Liver (tissue), 9 donors: ENCODE measurements around the gene WNT16. TPM values are rescaled to one million over a fixed set of nuclear protein-coding genes. Genes with fewer than 3 reads are reported as not detected.

ENCODE experiments used
- DNase-seq: peaks from one replicate; pipeline ENCODE4 v3.0.0-alpha.2; 2017; ENCODE audit warnings: low spot score
- H3K27ac ChIP-seq, 2 donors: one replicate each; pipeline ENCODE4 v1.7.0; 2013; ENCODE audit warnings: inconsistent platforms in 2 of 2, low read length in 2 of 2, control low read depth in 1 of 2, low read depth in 1 of 2, mild to moderate bottlenecking in 1 of 2
- H3K27me3 ChIP-seq, 4 donors: one replicate each; pipeline versions ENCODE4 v1.6.1 to v1.7.0; 2013; ENCODE audit warnings: low read length in 3 of 4, inconsistent platforms in 1 of 4, mild to moderate bottlenecking in 1 of 4, moderate library complexity in 1 of 4; ENCODE audit not compliant: control insufficient read depth in 4 of 4, insufficient read depth in 4 of 4
- H3K36me3 ChIP-seq, 4 donors: one replicate each; pipeline versions ENCODE4 v1.6.1 to v1.7.0; 2013; ENCODE audit warnings: low read length in 3 of 4, mild to moderate bottlenecking in 3 of 4, low read depth in 1 of 4, moderate library complexity in 1 of 4; ENCODE audit not compliant: control insufficient read depth in 4 of 4, insufficient read depth in 3 of 4
- H3K4me1 ChIP-seq, 4 donors: one replicate each; pipeline versions ENCODE4 v1.6.1 to v1.7.0; 2013; ENCODE audit warnings: low read length in 3 of 4, mild to moderate bottlenecking in 3 of 4, moderate library complexity in 1 of 4; ENCODE audit not compliant: control insufficient read depth in 4 of 4, insufficient read depth in 4 of 4
- H3K4me3 ChIP-seq, 3 donors: one replicate each; pipeline versions ENCODE4 v1.6.1 to v1.7.0; 2013; ENCODE audit warnings: low read length in 3 of 3, control low read depth in 1 of 3, low read depth in 1 of 3, mild to moderate bottlenecking in 1 of 3
- H3K9ac ChIP-seq, 2 donors: one replicate each; pipeline ENCODE4 v1.7.0; 2013; ENCODE audit warnings: low read length in 2 of 2, mild to moderate bottlenecking in 2 of 2, moderate library complexity in 2 of 2, control low read depth in 1 of 2, low read depth in 1 of 2
- H3K9me3 ChIP-seq, 4 donors: one replicate each; pipeline versions ENCODE4 v1.6.1 to v1.7.0; 2013; ENCODE audit warnings: low read length in 3 of 4; ENCODE audit not compliant: control insufficient read depth in 4 of 4
- EGR1 ChIP-seq, 2 donors: IDR thresholded peaks; 2 replicates each; pipeline ENCODE4 v1.6.1; 2016 to 2018; ENCODE audit warnings: antibody characterized with exemption in 2 of 2, low read depth in 2 of 2
- FOXA1 ChIP-seq: IDR thresholded peaks from 2 replicates; pipeline ENCODE4 v1.6.1; 2016; ENCODE audit warnings: antibody characterized with exemption
- FOXA2 ChIP-seq: IDR thresholded peaks from 2 replicates; pipeline ENCODE4 v1.6.1; 2016; ENCODE audit warnings: antibody characterized with exemption
- GABPA ChIP-seq, 2 donors: IDR thresholded peaks in 1 of 2; conservative IDR thresholded peaks in 1 of 2; 2 replicates each; pipeline ENCODE4 v1.6.1; 2016; ENCODE audit warnings: antibody characterized with exemption in 2 of 2, mild to moderate bottlenecking in 1 of 2, moderate library complexity in 1 of 2
- HNF4A ChIP-seq, 2 donors: conservative IDR thresholded peaks; 2 replicates each; pipeline ENCODE4 v1.6.1; 2016; ENCODE audit warnings: antibody characterized with exemption in 2 of 2, mild to moderate bottlenecking in 2 of 2
- HNF4G ChIP-seq: IDR thresholded peaks from 2 replicates; pipeline ENCODE4 v1.6.1; 2016; ENCODE audit warnings: antibody characterized with exemption
- JUND ChIP-seq, 2 donors: IDR thresholded peaks; 2 replicates each; pipeline ENCODE4 v1.6.1; 2016; ENCODE audit warnings: antibody characterized with exemption in 2 of 2
- NR2F2 ChIP-seq: IDR thresholded peaks from 2 replicates; pipeline ENCODE4 v1.6.1; 2016; ENCODE audit warnings: antibody characterized with exemption
- RAD21 ChIP-seq, 2 donors: IDR thresholded peaks; 2 replicates each; pipeline ENCODE4 v1.6.1; 2016; ENCODE audit warnings: antibody characterized with exemption in 2 of 2, mild to moderate bottlenecking in 2 of 2
- RXRA ChIP-seq, 2 donors: IDR thresholded peaks; 2 replicates each; pipeline ENCODE4 v1.6.1; 2017 to 2018; ENCODE audit warnings: antibody characterized with exemption in 2 of 2, mild to moderate bottlenecking in 1 of 2
- SP1 ChIP-seq: IDR thresholded peaks from 2 replicates; pipeline ENCODE4 v1.6.1; 2018; ENCODE audit warnings: antibody characterized with exemption, mild to moderate bottlenecking
- TAF1 ChIP-seq: conservative IDR thresholded peaks from 2 replicates; pipeline ENCODE4 v1.6.1; 2016; ENCODE audit warnings: antibody characterized with exemption, mild to moderate bottlenecking
- YY1 ChIP-seq: IDR thresholded peaks from 2 replicates; pipeline ENCODE4 v1.6.1; 2016; ENCODE audit warnings: antibody characterized with exemption, mild to moderate bottlenecking
- WGBS: extraction: QIAGEN DNeasy Blood & Tissue Kit; methylation state at CpG from one replicate; pipeline ENCODE4 v1.1.7; 2013; 5-methylcytosine and 5-hydroxymethylcytosine counted together
- polyA plus RNA-seq, 2 donors: library from polyadenylated mRNA; stranded (reverse) in 1 of 2; unstranded in 1 of 2; fragments of 200-250 nt in 1 of 2; fragments of >200 nt in 1 of 2; fragmentation: Nextera tagmentation in 1 of 2; extraction: Ambion mirVana in 1 of 2; gene quantifications; one replicate each; pipeline versions ENCODE4 v1.2.1 to v1.2.3, GENCODE V29; 2013 to 2015
- total RNA-seq, 2 donors: library from RNA; depleted of rRNA; stranded (reverse); fragments of >200 nt; gene quantifications; one replicate each; pipeline ENCODE4 v1.2.3, GENCODE V29; 2014
- TF ChIP-seq, protein P1 (sequence below): IDR thresholded peaks from 2 replicates; pipeline ENCODE4 v1.6.1; 2016; ENCODE audit warnings: antibody characterized with exemption, mild to moderate bottlenecking
- TF ChIP-seq, protein P2 (sequence below): IDR thresholded peaks from 2 replicates; pipeline ENCODE4 v1.6.1; 2016; ENCODE audit warnings: antibody characterized with exemption
- TF ChIP-seq, protein P3 (sequence below): fragments of 150-350 bp; IDR thresholded peaks from 2 replicates; pipeline ENCODE4 v1.5.1; 2017; ENCODE audit warnings: improper control_type of control experiment, low read depth, low read length; ENCODE audit not compliant: missing input control
- TF ChIP-seq, protein P4 (sequence below): IDR thresholded peaks from 2 replicates; pipeline ENCODE4 v1.6.1; 2016; ENCODE audit warnings: antibody characterized with exemption
- TF ChIP-seq, protein P5 (sequence below): IDR thresholded peaks from 2 replicates; pipeline ENCODE4 v1.6.1; 2016; ENCODE audit warnings: antibody characterized with exemption
- donor health status: healthy.
- donor health status: healthy.
- donor health status: healthy.
- donor health status: healthy.
- donor health status: healthy.

The WNT16 gene
- total and polyA plus RNA-seq, 4 donors, result not detected

DNA sequence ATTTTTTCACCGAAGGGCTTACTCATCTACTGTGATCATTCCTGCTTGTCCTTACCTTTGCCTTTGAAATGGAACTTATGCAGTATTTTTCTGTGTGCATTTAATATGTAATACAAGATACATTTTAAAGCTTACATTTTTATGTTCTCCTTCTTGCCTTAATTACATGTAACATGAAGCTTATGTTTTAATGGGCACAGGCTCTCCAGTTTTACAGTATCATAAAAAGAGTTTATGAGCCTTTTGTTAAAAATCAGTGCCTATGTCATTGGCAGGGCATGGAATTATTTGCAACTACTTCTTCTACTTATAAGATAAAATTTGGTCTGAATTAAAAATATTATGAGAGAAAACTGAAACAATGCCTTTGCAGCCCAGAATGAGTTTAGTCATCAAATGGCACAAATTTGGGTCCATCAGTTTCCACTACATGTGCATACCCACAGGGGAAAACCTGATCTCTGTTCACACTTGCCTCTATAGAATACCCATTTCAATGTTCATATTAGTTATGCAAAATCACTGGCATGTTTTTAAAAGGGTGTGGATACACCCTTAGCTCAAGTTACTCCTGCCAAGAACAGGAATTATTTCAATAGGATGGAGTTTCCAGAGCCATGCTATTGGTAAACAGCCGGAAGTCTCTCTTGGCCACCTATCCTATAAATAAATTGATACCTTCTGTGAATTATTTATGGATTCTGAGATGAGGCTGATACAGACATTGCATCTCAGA lies 27.9 kb upstream of the WNT16 start:
- H3K27me3 ChIP-seq, result no peaks in the 10 kb centered on the region
- H3K9me3 ChIP-seq, result no peaks in the 10 kb centered on the region
- no peak for DNase-seq
- no peak overlapping the region for H3K27ac ChIP-seq
- 90% methylated on average over 2 of the region's 2 CpGs for WGBS
- TF ChIP-seq FOXA2 (no peak), GABPA (IDR thresholded peaks at IDR 0.05 in 1 of 2, conservative IDR thresholded peaks at IDR 0.05 in 1 of 2) (no peak), HNF4G (no peak), RAD21 (IDR thresholded peaks at IDR 0.05) (no peak), NR2F2 (no peak), FOXA1 (no peak), EGR1 (IDR thresholded peaks at IDR 0.05; ENCODE audit: low read depth in 2 of 2) (no peak)
- TF ChIP-seq, protein P1, sequence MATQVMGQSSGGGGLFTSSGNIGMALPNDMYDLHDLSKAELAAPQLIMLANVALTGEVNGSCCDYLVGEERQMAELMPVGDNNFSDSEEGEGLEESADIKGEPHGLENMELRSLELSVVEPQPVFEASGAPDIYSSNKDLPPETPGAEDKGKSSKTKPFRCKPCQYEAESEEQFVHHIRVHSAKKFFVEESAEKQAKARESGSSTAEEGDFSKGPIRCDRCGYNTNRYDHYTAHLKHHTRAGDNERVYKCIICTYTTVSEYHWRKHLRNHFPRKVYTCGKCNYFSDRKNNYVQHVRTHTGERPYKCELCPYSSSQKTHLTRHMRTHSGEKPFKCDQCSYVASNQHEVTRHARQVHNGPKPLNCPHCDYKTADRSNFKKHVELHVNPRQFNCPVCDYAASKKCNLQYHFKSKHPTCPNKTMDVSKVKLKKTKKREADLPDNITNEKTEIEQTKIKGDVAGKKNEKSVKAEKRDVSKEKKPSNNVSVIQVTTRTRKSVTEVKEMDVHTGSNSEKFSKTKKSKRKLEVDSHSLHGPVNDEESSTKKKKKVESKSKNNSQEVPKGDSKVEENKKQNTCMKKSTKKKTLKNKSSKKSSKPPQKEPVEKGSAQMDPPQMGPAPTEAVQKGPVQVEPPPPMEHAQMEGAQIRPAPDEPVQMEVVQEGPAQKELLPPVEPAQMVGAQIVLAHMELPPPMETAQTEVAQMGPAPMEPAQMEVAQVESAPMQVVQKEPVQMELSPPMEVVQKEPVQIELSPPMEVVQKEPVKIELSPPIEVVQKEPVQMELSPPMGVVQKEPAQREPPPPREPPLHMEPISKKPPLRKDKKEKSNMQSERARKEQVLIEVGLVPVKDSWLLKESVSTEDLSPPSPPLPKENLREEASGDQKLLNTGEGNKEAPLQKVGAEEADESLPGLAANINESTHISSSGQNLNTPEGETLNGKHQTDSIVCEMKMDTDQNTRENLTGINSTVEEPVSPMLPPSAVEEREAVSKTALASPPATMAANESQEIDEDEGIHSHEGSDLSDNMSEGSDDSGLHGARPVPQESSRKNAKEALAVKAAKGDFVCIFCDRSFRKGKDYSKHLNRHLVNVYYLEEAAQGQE, result no peak
- TF ChIP-seq, protein P2, sequence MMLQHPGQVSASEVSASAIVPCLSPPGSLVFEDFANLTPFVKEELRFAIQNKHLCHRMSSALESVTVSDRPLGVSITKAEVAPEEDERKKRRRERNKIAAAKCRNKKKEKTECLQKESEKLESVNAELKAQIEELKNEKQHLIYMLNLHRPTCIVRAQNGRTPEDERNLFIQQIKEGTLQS, result no peak
- TF ChIP-seq, protein P3, sequence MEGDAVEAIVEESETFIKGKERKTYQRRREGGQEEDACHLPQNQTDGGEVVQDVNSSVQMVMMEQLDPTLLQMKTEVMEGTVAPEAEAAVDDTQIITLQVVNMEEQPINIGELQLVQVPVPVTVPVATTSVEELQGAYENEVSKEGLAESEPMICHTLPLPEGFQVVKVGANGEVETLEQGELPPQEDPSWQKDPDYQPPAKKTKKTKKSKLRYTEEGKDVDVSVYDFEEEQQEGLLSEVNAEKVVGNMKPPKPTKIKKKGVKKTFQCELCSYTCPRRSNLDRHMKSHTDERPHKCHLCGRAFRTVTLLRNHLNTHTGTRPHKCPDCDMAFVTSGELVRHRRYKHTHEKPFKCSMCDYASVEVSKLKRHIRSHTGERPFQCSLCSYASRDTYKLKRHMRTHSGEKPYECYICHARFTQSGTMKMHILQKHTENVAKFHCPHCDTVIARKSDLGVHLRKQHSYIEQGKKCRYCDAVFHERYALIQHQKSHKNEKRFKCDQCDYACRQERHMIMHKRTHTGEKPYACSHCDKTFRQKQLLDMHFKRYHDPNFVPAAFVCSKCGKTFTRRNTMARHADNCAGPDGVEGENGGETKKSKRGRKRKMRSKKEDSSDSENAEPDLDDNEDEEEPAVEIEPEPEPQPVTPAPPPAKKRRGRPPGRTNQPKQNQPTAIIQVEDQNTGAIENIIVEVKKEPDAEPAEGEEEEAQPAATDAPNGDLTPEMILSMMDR, result no peak
- H3K4me1 ChIP-seq, result peaks cover 0 to 4% (median under 1%) of the 10 kb centered on the region in 4 donors
- H3K36me3 ChIP-seq, result peaks cover 0 to 3% (median under 1%) of the 10 kb centered on the region in 4 donors
- H3K9ac ChIP-seq, result no peak overlapping the region
- no peak overlapping the region for H3K4me3 ChIP-seq

DNA sequence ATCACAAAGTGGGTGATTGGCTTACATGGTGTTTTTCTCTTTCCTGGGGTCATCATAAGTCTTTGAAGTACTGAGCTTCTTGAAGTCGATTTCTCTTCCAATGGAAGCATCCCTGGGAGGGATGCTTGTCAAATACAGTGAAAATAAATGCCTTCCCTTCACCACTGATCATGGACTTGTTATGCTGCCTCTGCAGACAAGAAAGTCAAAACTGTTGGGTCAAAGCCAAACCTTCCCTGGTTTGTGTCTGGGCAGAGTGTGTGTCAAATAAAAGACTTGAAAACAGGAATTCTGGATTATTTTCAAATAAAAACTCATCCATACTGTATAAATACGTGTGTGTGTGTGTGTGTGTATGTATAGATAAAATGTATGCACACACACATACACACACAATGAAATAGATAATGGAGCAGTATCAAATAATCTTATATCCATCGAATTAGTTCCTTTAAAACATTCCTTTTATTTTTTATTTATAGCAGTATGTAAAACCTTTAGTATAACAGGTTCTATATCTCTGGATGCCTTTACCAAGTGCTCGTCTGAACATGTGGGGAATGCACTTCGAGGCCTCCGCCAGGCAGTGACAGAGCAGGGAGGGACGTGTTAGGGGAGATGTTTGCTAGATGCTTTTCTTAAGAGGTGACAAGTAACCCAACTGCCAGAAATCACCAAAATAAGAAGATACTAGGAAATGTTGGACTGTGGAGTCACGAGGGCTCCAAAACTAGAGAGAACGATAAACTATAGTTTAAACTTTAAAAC lies 27.2 kb upstream of the WNT16 start:
- Histone ChIP-seq H3K4me3 (no peak overlapping the region), H3K9me3 (no peaks in the 10 kb centered on the region), H3K27ac (no peak overlapping the region), H3K27me3 (no peaks in the 10 kb centered on the region), H3K4me1 (peaks cover 0 to 4% (median under 1%) of the 10 kb centered on the region in 4 donors), H3K9ac (no peak overlapping the region), H3K36me3 (peaks cover 0 to under 1% (median under 1%) of the 10 kb centered on the region in 4 donors)
- DNase-seq, result no peak
- WGBS, result 84% methylated on average over 9 of the region's 9 CpGs
- no peak for TF ChIP-seq EGR1 (IDR thresholded peaks at IDR 0.05; ENCODE audit: low read depth in 2 of 2)
- TF ChIP-seq NR2F2, result no peak
- TF ChIP-seq, protein P4, sequence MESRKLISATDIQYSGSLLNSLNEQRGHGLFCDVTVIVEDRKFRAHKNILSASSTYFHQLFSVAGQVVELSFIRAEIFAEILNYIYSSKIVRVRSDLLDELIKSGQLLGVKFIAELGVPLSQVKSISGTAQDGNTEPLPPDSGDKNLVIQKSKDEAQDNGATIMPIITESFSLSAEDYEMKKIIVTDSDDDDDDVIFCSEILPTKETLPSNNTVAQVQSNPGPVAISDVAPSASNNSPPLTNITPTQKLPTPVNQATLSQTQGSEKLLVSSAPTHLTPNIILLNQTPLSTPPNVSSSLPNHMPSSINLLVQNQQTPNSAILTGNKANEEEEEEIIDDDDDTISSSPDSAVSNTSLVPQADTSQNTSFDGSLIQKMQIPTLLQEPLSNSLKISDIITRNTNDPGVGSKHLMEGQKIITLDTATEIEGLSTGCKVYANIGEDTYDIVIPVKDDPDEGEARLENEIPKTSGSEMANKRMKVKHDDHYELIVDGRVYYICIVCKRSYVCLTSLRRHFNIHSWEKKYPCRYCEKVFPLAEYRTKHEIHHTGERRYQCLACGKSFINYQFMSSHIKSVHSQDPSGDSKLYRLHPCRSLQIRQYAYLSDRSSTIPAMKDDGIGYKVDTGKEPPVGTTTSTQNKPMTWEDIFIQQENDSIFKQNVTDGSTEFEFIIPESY, result no peak
- no peak for TF ChIP-seq SP1
- no peak for TF ChIP-seq TAF1
- no peak for TF ChIP-seq GABPA (IDR thresholded peaks at IDR 0.05 in 1 of 2, conservative IDR thresholded peaks at IDR 0.05 in 1 of 2)
- TF ChIP-seq FOXA2, result no peak
- TF ChIP-seq HNF4A (conservative IDR thresholded peaks at IDR 0.05), result no peak
- TF ChIP-seq RAD21 (IDR thresholded peaks at IDR 0.05), result no peak
- no peak for TF ChIP-seq YY1
- TF ChIP-seq, protein P3, result no peak
- TF ChIP-seq RXRA (IDR thresholded peaks at IDR 0.05), result no peak
- no peak for TF ChIP-seq HNF4G
- no peak for TF ChIP-seq FOXA1
- TF ChIP-seq, protein P5, sequence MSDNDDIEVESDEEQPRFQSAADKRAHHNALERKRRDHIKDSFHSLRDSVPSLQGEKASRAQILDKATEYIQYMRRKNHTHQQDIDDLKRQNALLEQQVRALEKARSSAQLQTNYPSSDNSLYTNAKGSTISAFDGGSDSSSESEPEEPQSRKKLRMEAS, result no peak
- TF ChIP-seq JUND (IDR thresholded peaks at IDR 0.05), result no peak
- TF ChIP-seq, protein P2, result no peak
